C4-2B (cell line): ENCODE data around the gene ACLY.

Source experiments
- H3K27ac ChIP-seq: fragments of 450-650 bp; 2 replicates; pipeline ENCODE4 v1.5.1; 2017
- ZFX ChIP-seq: fragments of 450-650 bp; IDR thresholded peaks from 2 replicates; pipeline ENCODE4 v1.6.1; 2017
- TF ChIP-seq, protein P1 (sequence below): fragments of 450-650 bp; conservative IDR thresholded peaks from 2 replicates; pipeline ENCODE4 v1.5.1; 2017; ENCODE audit warnings: mild to moderate bottlenecking

The ACLY gene

DNA sequence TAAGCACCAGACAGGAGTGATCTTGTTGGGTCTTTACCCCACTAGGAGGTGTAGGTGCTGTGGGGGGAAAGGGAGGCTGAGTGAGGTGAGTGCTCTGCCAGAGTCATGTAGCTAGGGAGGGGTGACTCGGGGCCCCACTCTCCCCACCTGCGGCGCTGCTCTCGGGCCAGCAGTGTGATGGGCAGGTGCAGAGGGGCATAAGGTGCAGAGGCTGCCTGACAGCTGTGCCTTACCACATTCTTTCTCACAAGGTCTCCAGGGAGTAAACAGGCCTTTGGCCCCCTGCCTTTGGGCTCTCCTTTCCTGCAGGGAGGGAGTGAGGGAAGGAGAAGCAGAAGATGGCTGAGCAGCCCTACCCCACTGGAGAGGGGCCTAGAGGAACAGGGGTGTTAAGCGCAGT is 43.4 kb upstream of the ACLY start:
- H3K27ac ChIP-seq: no peak overlapping the region
- no peak for TF ChIP-seq ZFX
- TF ChIP-seq, protein P1, sequence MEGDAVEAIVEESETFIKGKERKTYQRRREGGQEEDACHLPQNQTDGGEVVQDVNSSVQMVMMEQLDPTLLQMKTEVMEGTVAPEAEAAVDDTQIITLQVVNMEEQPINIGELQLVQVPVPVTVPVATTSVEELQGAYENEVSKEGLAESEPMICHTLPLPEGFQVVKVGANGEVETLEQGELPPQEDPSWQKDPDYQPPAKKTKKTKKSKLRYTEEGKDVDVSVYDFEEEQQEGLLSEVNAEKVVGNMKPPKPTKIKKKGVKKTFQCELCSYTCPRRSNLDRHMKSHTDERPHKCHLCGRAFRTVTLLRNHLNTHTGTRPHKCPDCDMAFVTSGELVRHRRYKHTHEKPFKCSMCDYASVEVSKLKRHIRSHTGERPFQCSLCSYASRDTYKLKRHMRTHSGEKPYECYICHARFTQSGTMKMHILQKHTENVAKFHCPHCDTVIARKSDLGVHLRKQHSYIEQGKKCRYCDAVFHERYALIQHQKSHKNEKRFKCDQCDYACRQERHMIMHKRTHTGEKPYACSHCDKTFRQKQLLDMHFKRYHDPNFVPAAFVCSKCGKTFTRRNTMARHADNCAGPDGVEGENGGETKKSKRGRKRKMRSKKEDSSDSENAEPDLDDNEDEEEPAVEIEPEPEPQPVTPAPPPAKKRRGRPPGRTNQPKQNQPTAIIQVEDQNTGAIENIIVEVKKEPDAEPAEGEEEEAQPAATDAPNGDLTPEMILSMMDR: no peak

DNA sequence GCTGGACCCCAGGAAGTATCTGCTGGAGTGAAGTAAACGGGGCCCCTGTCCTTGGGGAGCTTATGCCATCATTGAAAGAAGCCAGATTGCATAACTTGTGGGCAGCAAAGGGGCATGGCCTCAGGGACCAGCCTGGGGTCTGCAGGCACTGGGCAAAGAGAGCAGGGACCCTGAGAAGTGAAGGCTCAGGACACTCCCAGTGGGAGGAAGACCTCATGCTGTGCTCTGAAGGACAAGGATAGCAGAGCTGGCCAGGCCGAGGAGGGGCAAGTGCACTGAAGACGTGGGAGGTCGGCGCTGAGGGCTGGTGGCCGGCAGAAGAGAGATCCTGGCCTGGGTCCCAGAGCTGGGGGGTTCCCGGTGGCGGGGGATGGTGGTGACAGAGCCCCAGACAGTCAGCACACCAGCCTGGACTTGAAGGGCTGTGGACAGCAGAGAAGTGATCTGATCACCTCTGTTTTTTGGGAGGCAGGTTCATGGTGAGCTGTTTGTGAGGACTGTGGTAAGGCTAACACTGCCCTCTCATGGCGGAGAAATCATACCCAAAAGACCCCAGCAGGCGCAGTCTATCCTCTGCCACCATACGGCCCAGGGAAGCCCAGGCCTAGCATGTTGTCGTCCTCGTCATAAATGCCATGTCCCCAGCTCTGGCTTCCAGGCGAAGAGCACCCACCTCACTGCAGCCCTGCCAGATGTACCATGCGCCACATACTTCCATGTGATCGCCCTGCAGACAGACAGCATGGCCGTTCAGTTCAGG is 40.8 kb upstream of the ACLY start:
- H3K27ac ChIP-seq: no peak overlapping the region
- TF ChIP-seq, protein P1: no peak; the same call in 1 of the 2 replicates
- TF ChIP-seq ZFX: no peak

DNA sequence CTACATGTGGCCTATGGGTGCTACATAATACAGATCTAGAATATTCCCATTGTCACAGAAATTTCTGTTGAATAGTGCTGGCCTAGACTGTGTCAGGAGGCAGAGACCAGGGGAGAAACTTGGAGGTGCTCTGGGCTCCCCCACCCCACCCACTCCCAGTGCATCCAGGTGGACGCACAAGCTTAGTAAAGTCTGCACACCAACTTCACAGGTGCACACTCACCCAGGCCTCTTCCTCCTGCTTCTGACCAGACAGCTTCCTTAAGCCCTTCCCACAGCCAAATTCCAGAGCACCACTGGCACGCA is 40.2 kb upstream of the ACLY start:
- no peak for TF ChIP-seq ZFX
- TF ChIP-seq, protein P1: no peak
- no peak overlapping the region for H3K27ac ChIP-seq

DNA sequence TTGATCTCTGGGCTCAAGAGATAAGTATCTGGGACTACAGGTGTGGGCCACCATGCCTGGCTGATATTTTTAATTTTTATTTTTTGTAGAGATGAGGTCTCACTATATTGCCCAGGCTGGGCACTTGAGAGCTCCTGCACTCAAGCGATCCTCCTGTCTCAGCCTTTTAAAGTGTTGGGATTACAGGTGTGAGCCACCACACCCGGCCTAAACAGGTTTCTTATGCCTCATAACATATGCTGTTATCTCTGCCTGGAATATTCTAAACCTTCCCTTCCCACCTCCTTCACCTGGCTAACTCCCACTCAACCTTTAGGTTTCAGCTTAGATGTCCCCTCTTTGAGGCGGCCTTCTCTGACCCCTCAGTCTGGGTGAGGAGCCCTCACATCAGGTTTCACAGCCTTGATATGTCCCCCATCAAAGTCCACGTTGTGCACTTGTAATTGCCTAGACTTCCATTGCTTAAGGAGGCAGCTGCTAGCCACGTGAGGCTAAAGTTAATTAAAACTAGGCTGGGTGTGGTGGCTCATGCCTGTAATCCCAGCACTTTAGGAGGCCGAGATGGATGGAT is 39.2 kb upstream of the ACLY start:
- no peak overlapping the region for H3K27ac ChIP-seq
- TF ChIP-seq, protein P1: no peak
- TF ChIP-seq ZFX: no peak

DNA sequence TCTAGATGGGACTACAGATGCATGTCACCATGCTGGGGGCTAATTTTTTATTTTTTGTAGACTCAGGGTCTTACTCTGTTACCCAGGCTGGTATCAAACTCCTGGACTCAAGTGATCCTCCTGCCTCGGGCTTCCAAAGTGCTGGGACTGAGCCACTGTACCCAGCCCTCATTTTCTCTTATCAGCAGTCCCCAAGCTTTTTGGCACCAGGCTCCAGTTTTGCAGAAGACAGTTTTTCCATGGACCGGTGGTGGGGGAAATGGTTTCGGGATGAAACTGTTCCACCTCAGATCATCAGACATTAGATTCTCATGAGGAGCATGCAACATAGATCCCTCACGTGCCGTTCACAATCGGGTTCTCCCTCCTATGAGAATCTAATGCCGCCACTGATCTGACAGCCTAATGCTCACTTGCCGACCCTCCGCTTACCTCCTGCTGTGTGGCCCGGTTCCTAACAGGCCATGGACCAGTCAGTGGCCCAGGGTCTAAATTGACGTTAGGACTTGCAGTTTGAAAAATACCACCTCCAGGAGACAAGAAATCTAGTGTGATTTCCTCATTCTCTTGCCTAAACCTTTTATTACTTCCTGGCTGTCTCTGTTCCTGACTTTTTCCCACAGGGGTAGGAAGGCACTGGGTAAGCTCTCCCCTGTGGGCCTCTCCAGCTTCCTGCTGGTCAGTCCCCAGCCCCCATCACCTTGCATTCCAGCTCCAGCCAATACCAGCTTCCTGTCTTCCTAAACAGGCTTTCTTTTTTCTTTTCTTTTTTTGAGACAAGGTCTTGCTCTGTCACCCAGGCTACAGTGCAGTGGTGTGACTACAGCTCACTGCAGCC is 38.5 kb upstream of the ACLY start:
- H3K27ac ChIP-seq: no peak overlapping the region

DNA sequence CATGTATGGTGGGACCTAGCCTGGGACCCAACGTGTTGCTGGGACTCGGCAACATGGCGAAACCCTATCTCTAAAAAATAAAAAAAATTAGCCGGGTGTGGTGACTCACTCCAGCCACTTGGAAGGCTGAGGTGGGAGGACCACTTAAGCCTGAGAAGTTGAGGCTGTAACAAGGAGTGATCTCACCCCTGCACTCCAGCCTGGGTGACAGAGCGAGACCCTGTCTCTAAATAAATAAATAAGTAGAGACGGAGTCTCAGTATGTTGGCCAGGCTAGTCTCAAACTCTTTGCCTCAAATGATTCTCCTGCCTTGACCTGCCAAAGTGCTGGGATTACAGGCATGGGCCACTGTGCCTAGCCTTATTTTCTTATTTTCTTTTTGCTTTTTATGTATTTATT is 37.8 kb upstream of the ACLY start:
- H3K27ac ChIP-seq: no peak overlapping the region
- TF ChIP-seq ZFX: no peak
- TF ChIP-seq, protein P1: no peak

More for the DNA sequence above, 38.5 kb upstream of the ACLY start:
- TF ChIP-seq, protein P1: no peak
- no peak for TF ChIP-seq ZFX
